Measurements from ENCODE around the gene MID1.

GRCh38 chrX:10654960-10655359, 34.6 kb upstream of the MID1 start:
- TF ChIP-seq CTCF (IDR thresholded peaks at IDR 0.05 in 4 of 5, conservative IDR thresholded peaks at IDR 0.05 in 1 of 5) = no peak
- TF ChIP-seq POLR2A (IDR thresholded peaks at IDR 0.05) = no peak

All from gastrocnemius medialis (tissue), 4 donors.